Measurements from ENCODE around the gene NDUFAF7. TPM values are rescaled to one million over a fixed set of nuclear protein-coding genes. Genes with fewer than 3 reads are reported as not detected.

Gene NDUFAF7
- total and polyA plus RNA-seq, 12 donors, result 15.4 to 42.5 (median 28.7) TPM

GRCh38 chr2:37262522-37262921 is 31.1 kb downstream of the NDUFAF7 start:
- Histone ChIP-seq H3K4me3 (no peak overlapping the region), H3K4me1 (replicated peaks in 1 of 2) (peaks cover 6 to 12% of the 10 kb centered on the region in 2 donors), H3K9me3 (replicated peaks in 1 of 3) (no peaks in the 10 kb centered on the region), H3K27me3 (no peaks in the 10 kb centered on the region), H3K27ac (no peak overlapping the region), H3K36me3 (replicated peaks in 1 of 2) (peaks cover 0 to 47% of the 10 kb centered on the region in 2 donors)
- intact Hi-C loops (cut with DNase I), result no loop called here
- no peak for DNase-seq
- WGBS, 4 donors, result 66 to 87% (median 75%) methylated on average over 2 of the region's 2 CpGs
- TF ChIP-seq POLR2A (IDR thresholded peaks at IDR 0.05), result no peak
- TF ChIP-seq CTCF (IDR thresholded peaks at IDR 0.05), result no peak

DNA sequence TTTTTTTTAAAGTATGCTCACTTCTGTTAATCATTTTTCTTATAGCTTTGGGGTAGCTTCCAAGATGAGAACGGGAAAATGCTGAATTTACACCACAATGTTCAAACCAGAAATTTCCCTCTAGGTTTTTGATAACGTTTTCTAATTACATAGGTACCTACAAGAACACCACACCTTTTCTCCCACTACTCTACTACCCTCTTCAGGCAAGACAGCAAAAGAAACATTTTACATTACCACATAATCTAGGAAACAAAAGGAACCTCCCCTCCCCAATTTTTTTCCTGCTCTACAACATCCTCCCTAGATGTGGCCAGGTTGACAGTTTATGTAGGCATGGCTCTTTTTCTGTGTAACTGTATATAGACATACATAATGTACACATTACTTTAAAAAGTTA is 32.4 kb downstream of the NDUFAF7 start:
- peaks cover 0 to 9% of the 10 kb centered on the region in 2 donors for H3K4me1 ChIP-seq (replicated peaks in 1 of 2)
- H3K9me3 ChIP-seq (replicated peaks in 1 of 3), result no peaks in the 10 kb centered on the region
- H3K36me3 ChIP-seq (replicated peaks in 1 of 2), result peaks cover 0 to 57% of the 10 kb centered on the region in 2 donors
- WGBS, 4 donors, result 75 to 78% (median 76%) methylated on average over 2 of the region's 2 CpGs
- no peak overlapping the region for H3K4me3 ChIP-seq
- H3K27me3 ChIP-seq, result no peaks in the 10 kb centered on the region
- intact Hi-C loops (cut with DNase I), result no loop called here
- TF ChIP-seq CTCF (IDR thresholded peaks at IDR 0.05), result no peak
- TF ChIP-seq POLR2A (IDR thresholded peaks at IDR 0.05), result no peak
- no peak overlapping the region for H3K27ac ChIP-seq
- no peak for DNase-seq

DNA sequence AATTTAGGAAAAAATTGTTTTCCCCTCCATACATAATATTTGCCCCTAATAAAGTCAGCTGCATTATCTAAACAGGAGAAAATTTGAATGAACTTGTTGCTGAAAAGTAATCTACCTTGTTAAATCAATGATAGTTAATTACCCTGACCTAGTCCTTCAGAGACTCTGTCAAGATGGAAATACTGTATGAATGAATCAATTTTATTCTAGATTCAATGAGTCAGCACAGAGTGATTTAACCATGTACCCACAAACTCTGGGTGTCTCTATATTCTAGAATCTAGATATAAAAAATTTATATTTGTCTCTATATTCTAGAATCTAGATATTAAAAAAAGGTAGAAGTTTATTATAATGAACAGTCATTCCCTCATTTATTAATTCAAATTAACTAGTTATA is 36.2 kb downstream of the NDUFAF7 start:
- DNase-seq, result no peak
- Histone ChIP-seq H3K27me3 (no peaks in the 10 kb centered on the region), H3K4me1 (replicated peaks in 1 of 2) (peaks cover 0 to 9% of the 10 kb centered on the region in 2 donors), H3K36me3 (replicated peaks in 1 of 2) (peaks cover 0 to 64% of the 10 kb centered on the region in 2 donors), H3K9me3 (replicated peaks in 1 of 3) (no peaks in the 10 kb centered on the region), H3K27ac (no peak overlapping the region), H3K4me3 (no peak overlapping the region)
- intact Hi-C loops (cut with DNase I), result no loop called here
- TF ChIP-seq POLR2A (IDR thresholded peaks at IDR 0.05), result no peak
- no peak for TF ChIP-seq CTCF (IDR thresholded peaks at IDR 0.05)

DNA sequence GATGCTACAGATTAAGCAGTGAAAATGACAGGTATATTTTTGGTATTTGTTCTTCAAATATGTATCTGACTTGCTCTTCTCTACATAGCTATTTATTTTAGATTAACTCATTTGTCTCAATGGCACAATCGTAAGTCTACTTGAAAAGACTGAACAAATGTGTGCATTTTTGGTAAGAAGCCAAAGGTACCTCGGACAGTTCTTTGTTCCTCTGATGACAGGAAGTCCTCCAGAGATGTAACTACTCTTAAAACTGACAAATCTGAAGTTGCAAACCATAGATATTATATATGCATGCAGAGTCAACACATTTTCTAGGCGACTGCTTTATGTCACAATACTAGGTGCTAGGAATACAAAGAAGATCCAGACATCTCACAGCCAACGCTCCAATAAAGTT is 36.7 kb downstream of the NDUFAF7 start:
- Histone ChIP-seq H3K4me1 (replicated peaks in 1 of 2) (peaks cover 0 to 7% of the 10 kb centered on the region in 2 donors), H3K27me3 (no peaks in the 10 kb centered on the region), H3K36me3 (replicated peaks in 1 of 2) (peaks cover 0 to 68% of the 10 kb centered on the region in 2 donors), H3K9me3 (replicated peaks in 1 of 3) (no peaks in the 10 kb centered on the region), H3K27ac (no peak overlapping the region), H3K4me3 (no peak overlapping the region)
- no peak for TF ChIP-seq CTCF (IDR thresholded peaks at IDR 0.05)
- no peak for TF ChIP-seq POLR2A (IDR thresholded peaks at IDR 0.05)
- intact Hi-C loops (cut with DNase I), result no loop called here
- WGBS, 4 donors, result 84 to 93% (median 89%) methylated on average over 4 of the region's 4 CpGs
- no peak for DNase-seq
